Measurements from ENCODE around the gene SPRN. TPM values are rescaled to one million over a fixed set of nuclear protein-coding genes. Genes with fewer than 3 reads are reported as not detected.
"Not testable (repeated sequence)": the region's sequence is repeated elsewhere in the genome, so short reads cannot be mapped to it uniquely, and the experiment has no call there.

SPRN gene, protein sequence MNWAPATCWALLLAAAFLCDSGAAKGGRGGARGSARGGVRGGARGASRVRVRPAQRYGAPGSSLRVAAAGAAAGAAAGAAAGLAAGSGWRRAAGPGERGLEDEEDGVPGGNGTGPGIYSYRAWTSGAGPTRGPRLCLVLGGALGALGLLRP
- not detected in 2 replicates for total RNA-seq (2014; rRNA removed; shearing (Covaris generic); ENCODE audit: low replicate concordance)

DNA sequence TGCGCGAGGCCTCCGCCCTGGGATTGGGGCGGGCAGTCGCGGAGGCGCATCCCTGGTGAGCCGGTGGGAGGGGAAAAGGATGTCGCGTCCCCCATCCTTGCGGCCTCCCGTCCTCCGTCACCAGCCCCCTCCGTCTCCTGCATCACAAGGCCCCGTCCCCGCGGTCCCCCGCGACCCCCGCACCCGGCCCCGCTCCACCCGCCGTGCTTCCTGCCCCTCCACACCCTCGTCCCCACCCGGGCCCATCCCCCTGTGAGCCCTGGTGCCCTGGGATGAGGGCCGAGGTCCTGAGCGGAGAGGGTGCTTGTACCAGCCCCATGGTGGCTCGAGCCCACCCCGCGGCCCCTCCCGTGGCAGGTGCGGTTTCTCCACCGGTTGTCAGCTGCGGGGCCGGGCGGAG lies at the start of gene SPRN:
Gene SPRN (minus strand): TSS at position 25 of the 400 bp plus-strand sequence. CDS start 944 bp downstream, outside the sequence.
- DNase-seq (ENCODE audit: low read depth); in situ Hi-C loops (cut with HindIII; ENCODE audit: low pct_unique_long_range_greater_than_20kb, low sequenced_read_pairs): not testable (repeated sequence)

DNA sequence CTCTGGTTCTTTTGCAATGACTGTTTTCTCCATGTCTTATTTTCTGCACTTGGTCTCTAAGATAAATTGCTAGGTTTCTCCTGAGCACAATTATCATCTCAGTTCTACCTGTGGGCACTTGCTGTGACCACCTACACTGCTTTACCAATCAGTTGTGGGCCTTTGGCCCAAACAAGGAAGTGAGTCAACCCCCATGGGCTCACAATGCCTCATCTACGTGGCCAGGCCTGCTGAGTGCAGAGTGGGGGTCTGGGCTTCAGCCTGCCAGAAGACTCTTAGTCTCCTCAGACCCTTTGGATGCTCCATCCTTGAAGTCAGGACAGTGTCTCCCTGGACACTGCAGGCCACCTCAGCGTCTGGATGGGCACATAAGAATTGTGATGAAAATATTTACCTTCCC lies 49.6 kb upstream of the SPRN start:
- no peak for DNase-seq (ENCODE audit: low read depth)
- in situ Hi-C loops (cut with HindIII; ENCODE audit: low pct_unique_long_range_greater_than_20kb, low sequenced_read_pairs) = no loop called here

DNA sequence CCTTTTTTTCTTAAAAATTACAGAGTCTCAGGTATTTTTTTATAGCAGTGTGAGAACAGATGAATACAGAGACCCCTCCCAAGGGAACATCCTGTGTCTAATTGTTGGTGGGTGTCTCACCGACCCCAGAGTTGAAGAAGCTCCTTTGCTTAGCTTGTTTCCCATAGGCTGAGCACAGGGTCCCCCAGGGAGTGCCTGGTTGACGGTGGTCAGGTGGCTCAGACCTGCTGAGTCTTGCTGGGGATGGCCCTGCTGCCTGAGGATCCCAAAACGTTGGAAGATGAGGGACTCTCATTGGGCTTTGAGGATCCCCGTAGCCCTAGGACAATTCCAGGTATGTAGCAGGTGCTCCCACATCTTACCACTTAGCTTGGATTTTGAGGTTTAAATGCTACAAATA lies 48.8 kb upstream of the SPRN start:
- in situ Hi-C loops (cut with HindIII; ENCODE audit: low pct_unique_long_range_greater_than_20kb, low sequenced_read_pairs) = no loop called here
- no peak for DNase-seq (ENCODE audit: low read depth)

DNA sequence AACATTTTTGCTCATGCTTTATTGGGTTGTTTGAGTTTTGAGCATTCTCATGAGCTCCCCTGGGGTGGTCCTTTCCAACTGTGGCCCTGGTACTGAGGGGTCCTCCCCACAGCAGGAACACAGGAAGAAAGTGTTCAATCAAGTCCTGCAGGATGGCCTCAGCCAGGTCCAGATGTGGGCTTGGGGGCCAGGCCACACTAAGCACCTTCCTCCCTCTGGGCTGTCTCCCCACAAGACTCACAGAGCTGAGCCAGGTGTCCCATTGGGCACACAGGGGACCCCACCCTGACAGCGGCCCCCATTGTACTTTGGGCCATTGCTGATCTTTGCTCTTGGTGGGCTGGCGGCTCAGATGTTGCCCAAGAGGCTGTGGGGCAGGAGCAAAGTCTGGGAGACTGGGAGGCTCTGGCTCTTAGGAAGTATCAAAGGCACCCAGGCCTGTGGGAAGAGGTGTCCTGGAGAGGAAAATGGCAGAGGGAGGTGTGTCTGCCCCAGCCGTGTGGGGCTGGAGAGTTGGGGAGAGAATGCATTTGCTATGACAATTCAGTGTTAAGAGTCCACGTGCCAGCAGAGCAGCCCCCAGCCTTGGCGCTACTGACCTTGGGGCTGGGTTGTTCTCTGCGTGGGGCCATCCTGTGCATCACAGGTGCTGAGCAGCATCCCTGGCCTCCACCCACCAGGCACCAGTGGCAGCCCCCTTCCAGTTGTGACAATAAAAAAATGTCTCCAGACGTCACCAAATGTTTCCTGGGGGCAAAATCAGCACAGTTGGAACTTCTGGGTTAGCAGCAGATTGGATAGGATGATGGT lies 47.1 kb upstream of the SPRN start:
- in situ Hi-C loops (cut with HindIII; ENCODE audit: low pct_unique_long_range_greater_than_20kb, low sequenced_read_pairs) = no loop called here
- no peak for DNase-seq (ENCODE audit: low read depth)

DNA sequence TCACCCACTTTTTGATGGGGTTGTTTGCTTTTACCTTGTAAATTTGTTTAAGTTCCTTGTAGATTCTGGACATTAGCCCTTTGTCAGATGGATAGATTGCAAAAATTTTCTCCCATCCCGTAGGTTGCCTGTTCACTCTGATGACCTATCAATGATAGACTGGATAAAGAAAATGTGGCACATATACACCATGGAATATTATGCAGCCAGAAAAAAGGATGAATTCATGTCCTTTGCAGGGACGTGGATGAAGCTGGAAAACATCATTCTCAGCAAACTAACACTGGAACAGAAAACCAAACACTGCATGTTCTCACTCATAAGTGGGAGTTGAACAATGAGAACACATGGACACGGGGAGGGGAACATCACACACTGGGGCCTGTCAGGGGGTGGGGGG lies 44.8 kb upstream of the SPRN start:
- in situ Hi-C loops (cut with HindIII; ENCODE audit: low pct_unique_long_range_greater_than_20kb, low sequenced_read_pairs); DNase-seq (ENCODE audit: low read depth): not testable (repeated sequence)

DNA sequence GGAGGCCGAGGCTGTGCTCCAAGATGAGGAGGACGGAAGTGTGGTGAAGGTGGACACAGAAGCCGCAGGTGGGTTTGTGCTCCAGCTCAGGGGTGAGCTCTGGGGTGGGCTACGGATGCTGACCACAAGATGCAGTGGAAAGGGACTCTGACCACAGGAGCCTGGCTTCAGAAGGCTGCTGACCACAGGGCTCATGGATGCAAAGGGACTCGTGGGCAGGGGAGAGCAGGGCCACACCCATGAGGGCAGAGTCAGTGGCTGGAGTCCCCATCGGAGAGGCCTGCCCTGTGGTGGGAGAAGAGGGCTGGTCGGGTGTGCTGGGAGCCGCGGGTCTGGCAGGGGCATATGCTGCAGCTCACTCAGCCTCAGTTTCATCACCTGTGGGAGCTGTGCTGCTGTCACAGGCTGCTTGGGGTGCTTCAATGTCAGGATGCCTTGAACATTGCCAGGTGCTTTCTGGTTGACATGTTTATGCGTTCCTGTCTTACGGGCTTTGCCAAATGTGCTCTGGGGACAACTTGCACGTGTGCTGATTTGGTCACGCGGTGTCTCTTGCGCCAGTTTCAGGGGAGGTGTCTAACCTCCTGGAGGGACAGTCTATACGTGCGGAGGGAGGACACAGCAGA lies 43.0 kb upstream of the SPRN start:
- in situ Hi-C loops (cut with HindIII; ENCODE audit: low pct_unique_long_range_greater_than_20kb, low sequenced_read_pairs) = no loop called here

DNA sequence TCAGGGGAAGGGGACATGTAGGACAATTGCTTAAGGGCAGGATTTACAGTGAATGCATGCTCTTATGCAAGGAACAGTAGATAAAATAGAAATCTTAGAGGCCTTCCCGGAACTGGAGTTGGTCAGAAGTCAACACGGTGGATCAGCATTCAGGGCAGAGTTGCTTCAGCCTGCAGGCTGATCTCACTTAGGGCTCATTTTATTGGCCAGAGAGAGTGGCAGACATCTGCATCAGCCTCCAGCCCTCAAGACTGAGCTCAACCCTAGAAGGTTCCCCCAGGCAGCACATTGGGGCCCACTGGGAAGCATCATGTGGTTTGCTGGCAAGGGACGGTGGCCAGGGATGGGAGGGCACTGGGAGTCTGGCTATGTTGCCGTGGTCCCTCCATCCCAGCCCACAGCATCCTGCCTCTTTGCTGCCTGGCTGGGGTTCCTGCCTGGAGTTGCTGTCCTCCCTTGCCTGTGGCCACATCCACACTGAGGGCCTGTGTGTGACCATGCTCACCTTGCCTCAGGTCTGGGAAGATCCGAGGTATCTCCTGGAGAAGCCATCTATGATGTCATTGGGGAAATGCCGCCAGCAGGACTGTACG lies 42.4 kb upstream of the SPRN start:
- in situ Hi-C loops (cut with HindIII; ENCODE audit: low pct_unique_long_range_greater_than_20kb, low sequenced_read_pairs) = no loop called here
- DNase-seq (ENCODE audit: low read depth) = no peak

More for the DNA sequence above, 43.0 kb upstream of the SPRN start:
- no peak for DNase-seq (ENCODE audit: low read depth)

DNA sequence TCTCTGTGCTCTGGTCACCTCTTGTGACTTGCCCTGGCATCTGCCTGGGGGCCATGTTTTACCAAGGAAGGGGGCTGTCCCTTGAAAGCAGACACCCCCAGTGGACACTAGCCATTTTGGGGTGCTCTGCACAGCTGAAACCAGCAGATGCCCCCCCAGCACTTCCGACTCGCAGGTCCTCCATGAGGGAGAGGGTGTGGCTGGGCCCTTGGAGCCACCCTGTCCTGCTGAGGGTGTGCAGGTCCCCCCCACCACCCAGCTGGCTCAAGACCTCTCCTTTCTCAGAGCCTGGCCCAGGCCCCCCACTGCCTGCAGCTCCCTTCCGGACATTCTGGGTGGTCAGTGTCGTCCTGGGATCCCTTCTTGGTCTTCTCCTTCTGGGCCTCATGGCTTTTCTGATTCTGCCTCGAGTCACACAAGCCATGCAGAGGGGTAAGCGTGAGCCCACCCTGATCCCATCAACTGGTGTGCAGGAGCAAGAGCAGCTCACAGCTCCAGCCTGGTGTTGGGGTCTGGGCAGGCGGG lies 41.6 kb upstream of the SPRN start:
- DNase-seq (ENCODE audit: low read depth) = no peak
- in situ Hi-C loops (cut with HindIII; ENCODE audit: low pct_unique_long_range_greater_than_20kb, low sequenced_read_pairs) = no loop called here

DNA sequence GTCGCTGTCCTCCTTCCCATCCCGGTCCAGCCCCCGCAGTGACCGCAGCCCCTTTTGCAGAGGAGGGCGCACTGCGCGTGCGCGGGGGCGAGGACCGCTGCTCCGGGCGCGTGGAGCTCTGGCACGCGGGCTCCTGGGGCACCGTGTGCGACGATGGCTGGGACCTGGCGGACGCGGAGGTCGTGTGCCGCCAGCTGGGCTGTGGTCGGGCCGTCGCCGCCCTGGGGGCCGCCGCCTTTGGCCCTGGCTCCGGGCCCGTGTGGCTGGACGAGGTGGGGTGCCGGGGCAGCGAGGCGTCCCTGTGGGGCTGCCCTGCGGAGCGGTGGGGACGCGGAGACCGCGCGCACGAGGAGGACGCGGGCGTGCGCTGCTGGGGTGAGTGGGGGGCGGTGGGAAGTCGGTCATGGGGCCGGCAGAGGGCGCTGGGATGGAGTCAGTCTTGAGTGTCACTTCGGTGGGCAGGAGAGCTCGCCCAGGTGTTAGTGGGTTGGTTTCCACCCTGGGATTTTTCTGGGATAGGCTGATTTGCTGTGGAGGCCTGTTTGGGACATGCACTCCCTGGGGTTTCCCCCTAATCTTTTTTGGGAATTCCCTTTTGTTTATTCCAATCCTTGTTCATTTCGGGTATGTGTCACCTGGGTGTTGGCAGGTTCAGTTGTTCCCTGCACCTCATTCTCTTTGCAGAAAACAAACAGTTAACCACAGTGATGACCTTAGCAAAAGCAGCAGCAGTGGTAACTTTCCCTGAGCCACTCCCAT lies 40.9 kb upstream of the SPRN start:
- no peak for DNase-seq (ENCODE audit: low read depth)
- in situ Hi-C loops (cut with HindIII; ENCODE audit: low pct_unique_long_range_greater_than_20kb, low sequenced_read_pairs) = no loop called here

DNA sequence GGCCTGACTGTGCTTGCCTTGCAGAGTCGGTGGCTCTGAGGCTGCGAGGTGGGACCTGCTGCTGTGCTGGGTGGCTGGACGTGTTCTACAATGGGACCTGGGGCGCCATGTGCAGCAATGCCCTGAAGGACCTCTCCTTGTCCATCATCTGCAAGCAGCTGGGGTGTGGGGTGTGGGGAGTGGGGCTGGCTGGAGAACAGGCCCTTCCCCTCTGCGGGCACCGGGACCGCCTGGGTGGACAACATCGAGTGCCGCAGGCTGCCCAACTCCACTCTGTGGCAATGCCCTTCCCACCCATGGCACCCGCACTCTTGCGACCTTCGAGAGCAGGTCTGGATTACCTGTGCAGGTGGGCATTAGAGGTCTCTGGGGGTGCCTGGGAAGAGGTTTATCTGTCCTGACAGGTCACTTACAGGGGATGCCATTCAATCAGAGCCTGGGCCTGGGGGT lies 40.2 kb upstream of the SPRN start:
- no peak for DNase-seq (ENCODE audit: low read depth)
- in situ Hi-C loops (cut with HindIII; ENCODE audit: low pct_unique_long_range_greater_than_20kb, low sequenced_read_pairs) = no loop called here

DNA sequence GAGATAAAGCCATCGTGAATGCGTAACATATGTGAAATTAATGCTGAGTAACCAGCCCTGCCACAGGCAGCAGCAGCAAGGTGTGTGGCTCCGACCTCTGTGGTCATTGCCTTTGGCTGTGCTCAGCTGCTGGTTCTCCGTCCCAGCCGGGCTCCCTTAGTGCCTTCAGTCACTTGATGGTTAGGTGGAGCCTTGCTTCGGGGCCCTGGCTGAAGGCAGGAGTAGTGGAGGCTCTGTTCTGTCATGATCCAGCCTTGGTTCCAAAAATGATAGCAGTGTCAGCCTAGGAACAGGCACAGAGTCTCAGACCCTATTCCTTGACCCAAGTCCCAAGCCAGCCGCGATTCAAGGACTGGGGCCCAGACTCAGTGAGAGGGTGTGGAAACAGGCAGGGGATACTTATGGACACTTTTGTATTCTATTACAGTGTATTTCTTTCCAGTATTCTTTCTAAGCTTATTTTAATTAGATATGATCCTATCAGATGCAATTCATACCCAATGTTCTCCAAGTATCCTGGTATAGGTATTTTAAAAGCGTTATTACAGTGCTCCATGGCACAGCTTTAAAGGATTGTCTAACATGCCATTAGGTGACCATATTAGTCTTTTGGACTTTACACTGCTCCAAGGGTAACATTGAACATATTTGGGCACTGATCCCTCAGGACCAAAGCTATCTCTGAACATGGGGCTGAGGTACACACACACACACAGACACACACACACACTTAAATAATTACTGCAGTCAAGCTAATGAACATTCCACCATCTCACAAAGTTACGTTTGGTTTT lies 38.3 kb upstream of the SPRN start:
- DNase-seq (ENCODE audit: low read depth) = no peak
- in situ Hi-C loops (cut with HindIII; ENCODE audit: low pct_unique_long_range_greater_than_20kb, low sequenced_read_pairs) = no loop called here

DNA sequence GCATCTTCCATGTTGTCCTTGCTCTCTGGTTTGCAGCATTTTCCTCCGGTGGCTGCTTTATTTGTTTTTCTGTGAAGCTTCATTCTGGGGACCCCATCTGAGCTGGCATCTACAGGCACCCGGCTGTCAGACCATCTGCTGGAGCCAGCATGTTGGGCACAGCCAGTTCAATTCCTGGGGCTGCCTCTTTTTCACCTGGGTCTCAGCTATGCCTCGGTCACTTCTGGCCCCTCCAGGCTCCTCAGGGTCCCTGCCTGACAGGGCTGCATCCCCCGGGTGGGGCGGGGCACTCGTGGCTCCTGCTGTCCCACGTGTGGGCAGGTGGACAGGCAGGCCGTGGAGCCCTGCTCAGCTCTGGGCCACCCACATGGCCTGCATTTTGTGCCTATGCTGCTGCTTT lies 37.4 kb upstream of the SPRN start:
- in situ Hi-C loops (cut with HindIII; ENCODE audit: low pct_unique_long_range_greater_than_20kb, low sequenced_read_pairs) = no loop called here

DNA sequence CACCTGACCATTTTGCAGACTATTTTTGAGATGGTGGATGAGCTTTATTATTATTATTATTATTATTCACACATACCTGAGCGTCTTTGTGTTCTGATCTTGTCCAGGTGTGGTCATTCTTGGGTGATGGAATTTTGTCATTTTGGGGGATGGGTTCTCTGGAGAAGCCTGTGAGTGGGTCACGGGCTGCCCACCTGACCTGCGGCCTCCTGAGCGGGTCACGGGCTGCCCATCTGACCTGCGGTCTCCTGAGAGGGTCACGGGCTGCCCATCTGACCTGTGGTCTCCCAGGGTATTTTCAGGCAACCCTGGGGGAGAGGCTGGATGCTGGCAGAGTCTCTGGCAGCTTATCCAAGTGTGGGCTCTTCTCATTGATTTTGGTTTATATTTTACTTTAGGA lies 36.6 kb upstream of the SPRN start:
- no peak for DNase-seq (ENCODE audit: low read depth)
- in situ Hi-C loops (cut with HindIII; ENCODE audit: low pct_unique_long_range_greater_than_20kb, low sequenced_read_pairs) = no loop called here

More for the DNA sequence above, 37.4 kb upstream of the SPRN start:
- DNase-seq (ENCODE audit: low read depth) = no peak

DNA sequence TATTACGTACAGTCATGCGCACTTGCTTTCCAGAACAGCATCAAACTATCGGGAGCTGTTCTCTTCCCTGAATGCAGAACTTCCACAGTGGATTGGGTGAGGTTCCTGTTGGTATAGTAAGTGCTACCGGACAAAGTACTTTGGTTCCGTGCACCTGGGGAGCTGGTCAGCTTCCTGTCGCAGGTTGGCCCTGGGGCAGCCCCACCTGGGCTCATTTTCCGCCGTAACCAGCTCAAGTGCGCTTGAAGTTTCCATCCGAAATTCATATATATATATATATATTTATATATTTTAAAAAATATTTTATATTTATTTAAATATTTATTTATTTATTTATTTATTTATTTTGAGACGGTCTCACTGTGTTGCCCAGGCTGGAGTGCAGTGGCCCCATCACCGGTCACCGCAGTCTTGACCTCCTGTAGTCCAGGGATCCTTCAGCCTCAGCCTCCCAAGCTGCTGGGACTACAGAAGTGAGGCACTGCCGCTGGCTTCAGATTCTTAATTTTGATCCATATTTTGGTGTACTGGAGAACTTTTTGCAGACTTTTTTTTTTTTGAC lies 35.9 kb upstream of the SPRN start:
- DNase-seq (ENCODE audit: low read depth) = no peak
- in situ Hi-C loops (cut with HindIII; ENCODE audit: low pct_unique_long_range_greater_than_20kb, low sequenced_read_pairs) = no loop called here

DNA sequence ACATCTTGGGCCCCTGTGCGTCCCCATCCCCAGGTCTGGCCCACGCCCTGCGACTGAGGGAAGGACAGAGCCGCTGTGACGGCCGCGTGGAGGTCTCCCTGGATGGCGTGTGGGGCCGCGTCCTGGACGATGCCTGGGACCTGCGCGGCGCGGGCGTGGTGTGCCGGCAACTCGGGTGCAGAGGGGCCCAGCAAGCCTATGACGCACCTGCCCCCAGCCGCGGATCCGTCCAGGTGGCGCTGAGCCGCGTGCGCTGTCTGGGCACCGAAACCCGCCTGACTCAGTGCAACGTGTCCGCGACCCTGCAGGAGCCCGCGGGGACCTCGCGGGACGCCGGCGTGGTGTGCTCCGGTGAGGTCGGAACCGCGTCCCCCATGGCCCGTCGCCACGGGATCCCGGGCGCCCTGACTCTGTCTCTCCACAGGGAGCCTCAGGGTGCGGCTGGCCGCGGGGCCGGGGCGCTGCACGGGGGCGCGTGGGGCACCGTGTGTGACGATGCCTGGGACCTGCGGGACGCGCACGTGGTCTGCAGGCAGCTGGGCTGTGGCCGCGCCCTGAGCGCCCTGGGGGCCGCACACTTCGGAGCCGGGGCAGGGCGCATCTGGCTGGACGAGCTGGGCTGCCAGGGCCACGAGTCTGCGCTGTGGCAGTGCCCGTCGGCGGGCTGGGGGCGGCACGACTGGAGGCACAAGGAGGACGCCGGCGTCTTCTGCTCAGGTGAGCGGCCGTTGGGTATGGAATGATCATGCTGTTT lies 35.2 kb upstream of the SPRN start:
- in situ Hi-C loops (cut with HindIII; ENCODE audit: low pct_unique_long_range_greater_than_20kb, low sequenced_read_pairs) = no loop called here
- DNase-seq (ENCODE audit: low read depth) = no peak

DNA sequence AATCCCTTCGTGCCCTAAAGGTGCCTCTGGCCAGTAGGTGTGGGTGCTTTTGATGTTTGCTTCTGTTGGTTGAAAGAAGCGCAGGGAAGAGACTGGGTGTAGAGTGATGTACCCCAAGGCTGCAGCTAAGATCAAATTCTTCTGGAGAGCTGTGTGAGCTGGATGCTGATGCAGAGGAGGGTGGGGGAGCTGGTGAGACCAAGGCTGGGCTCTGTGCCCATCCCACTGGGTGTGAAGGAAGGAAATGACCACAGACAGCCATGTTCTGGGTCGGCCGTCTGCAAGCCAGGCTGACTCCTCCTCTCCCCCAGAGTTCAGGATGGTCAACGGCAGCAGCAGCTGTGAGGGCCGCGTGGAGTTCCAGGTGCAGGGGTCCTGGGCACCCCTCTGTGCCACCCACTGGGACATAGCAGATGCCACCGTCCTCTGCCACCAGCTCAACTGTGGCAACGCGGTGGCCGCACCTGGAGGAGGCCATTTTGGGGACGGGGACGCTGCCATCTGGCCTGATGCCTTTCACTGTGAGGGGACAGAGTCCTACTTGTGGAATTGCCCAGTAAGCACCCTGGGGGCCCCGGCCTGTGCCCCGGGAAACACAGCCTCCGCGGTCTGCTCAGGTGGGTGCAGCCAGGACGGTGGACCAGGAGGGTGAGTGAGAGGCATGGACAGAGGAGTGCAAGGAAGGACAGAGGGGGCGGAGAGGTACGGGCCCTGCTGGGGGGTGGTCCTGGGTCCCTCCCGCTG lies 34.5 kb upstream of the SPRN start:
- DNase-seq (ENCODE audit: low read depth) = no peak
- in situ Hi-C loops (cut with HindIII; ENCODE audit: low pct_unique_long_range_greater_than_20kb, low sequenced_read_pairs) = no loop called here

Data from Caki2 (cell line).